MCF 10A (cell line): ENCODE data around the gene MIA. TPM values are rescaled to one million over a fixed set of nuclear protein-coding genes. Genes with fewer than 3 reads are reported as not detected.

ENCODE experiments used
- BruUV-seq: library from RNA; stranded (reverse); fragments of 400-500 nt; replicated peaks from 2 replicates; lab custom pipeline; 2021; lab: Mats Ljungman, UMichigan
- CTCF ChIA-PET: fragments of 300-600 bp; sonication (Branson Sonifier 250); formaldehyde crosslinking; extraction: SDS; loops from one replicate; lab custom pipeline; 2021; ENCODE audit warnings: antibody characterized with exemption, inconsistent platforms; lab: Yijun Ruan, JAX
- POLR2A ChIA-PET: fragments of 300-600, 350-650 bp; sonication (Branson Sonifier 250); formaldehyde crosslinking; extraction: SDS; loops from one replicate; lab custom pipeline; 2020; ENCODE audit warnings: antibody characterized with exemption, inconsistent platforms; lab: Yijun Ruan, JAX
- DNase-seq: peaks from one replicate; pipeline ENCODE4 v3.0.0-alpha.2; 2018; ENCODE audit not compliant: unreplicated experiment
- H3K27ac Mint-ChIP-seq: one replicate; pipeline ENCODE4 v1.8.0; 2022; ENCODE audit warnings: mild to moderate bottlenecking, low read depth, mixed read lengths; ENCODE audit not compliant: unreplicated experiment
- H3K27me3 Mint-ChIP-seq: one replicate; pipeline ENCODE4 v1.8.0; 2022; ENCODE audit warnings: mixed read lengths; ENCODE audit not compliant: insufficient read depth, unreplicated experiment
- H3K36me3 Mint-ChIP-seq: one replicate; pipeline ENCODE4 v1.8.0; 2022; ENCODE audit warnings: mild to moderate bottlenecking, moderate library complexity, mixed read lengths; ENCODE audit not compliant: insufficient read depth, unreplicated experiment
- H3K4me1 Mint-ChIP-seq: one replicate; pipeline ENCODE4 v1.8.0; 2022; ENCODE audit warnings: mixed read lengths; ENCODE audit not compliant: insufficient read depth, unreplicated experiment
- H3K4me3 Mint-ChIP-seq: one replicate; pipeline ENCODE4 v1.8.0; 2022; ENCODE audit warnings: mild to moderate bottlenecking, moderate library complexity, mixed read lengths; ENCODE audit not compliant: unreplicated experiment
- H3K9me3 Mint-ChIP-seq: one replicate; pipeline ENCODE4 v1.8.0; 2022; ENCODE audit warnings: mixed read lengths; ENCODE audit not compliant: unreplicated experiment
- intact Hi-C: fragments of 100-400 bp; cut with micrococcal nuclease; formaldehyde crosslinking; loops from 2 replicates; pipeline ENCODE4 v1.14.1; 2022
- total RNA-seq: library from RNA; stranded (reverse); gene quantifications from 2 replicates; pipeline ENCODE4 v1.2.3, GENCODE V29; 2022
- TF ChIP-seq, protein P1 (sequence below): fragments of 200-600 bp; IDR thresholded peaks from one replicate; pipeline ENCODE4 v1.8.0; 2022; ENCODE audit warnings: antibody characterized with exemption, mild to moderate bottlenecking; ENCODE audit not compliant: unreplicated experiment

The MIA gene
- total RNA-seq, 1 experiment from 2014 or later, result 0.70 TPM

DNA sequence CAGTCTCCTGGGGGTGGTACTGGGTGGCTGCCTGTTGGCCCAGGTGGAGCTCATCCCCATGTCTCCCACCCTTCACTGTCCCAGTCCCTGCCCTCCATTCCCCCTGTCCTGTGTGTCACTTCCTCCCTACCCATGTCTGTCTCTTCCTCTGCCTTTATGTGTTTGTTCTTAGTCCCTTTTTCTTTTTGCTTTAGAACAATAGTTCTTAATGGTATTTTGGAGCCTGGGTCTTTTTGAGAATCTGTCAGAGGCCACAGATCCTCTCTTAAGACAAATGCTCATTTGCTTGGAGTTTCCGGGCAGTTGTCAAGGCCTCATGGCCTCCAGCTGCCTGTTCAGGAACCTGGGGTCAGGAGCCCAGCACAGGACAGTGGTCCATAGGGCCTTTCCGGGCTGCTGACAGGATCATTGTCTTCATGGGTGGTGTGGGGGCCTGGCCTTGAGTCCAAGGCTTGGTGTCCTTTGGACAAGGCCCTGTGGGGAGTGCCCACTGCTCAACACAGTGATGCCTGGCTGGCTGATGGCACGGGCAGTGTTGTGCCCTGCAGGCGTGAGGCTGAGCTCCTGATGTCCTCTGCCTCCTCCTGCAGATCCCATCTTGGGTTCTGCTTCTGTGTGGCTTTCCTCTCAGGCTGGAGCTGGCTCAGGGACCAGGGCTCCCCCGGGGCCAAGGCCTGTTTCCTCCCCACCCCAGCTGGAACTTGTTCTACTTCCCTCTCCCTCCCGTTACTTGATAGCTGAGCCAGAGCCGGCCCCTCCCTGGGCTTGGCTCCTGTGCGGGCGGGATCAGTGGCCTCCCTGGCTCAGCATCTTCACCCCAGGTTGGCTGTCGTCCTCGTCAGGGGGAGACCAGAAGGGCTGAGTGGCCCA lies 27.2 kb downstream of the MIA start:
- Mint-ChIP-seq H3K4me3 (peak overlapping the region; percentile 52), H3K27me3 (no peaks in the 10 kb centered on the region), H3K36me3 (peaks cover 25% of the 10 kb centered on the region), H3K4me1 (peaks cover 54% of the 10 kb centered on the region), H3K9me3 (no peaks in the 10 kb centered on the region), H3K27ac (peak overlapping the region; percentile 17)
- BruUV-seq, result no TSS peak
- intact Hi-C loops, result no loop called here
- ChIA-PET CTCF (interaction anchor here (0.6 kb wide), 1 partner anchor 655 kb away, joined by 3 read pairs; no protein-coding TSS in a partner anchor), POLR2A (interaction anchor here (0.5 to 0.8 kb wide), 5 partner anchors 25 to 506 kb away, joined by 3 to 4 read pairs (median 3); partner anchors contain the start of genes ACTMAP and RAB4B)
- DNase-seq, result no peak
- TF ChIP-seq, protein P1, sequence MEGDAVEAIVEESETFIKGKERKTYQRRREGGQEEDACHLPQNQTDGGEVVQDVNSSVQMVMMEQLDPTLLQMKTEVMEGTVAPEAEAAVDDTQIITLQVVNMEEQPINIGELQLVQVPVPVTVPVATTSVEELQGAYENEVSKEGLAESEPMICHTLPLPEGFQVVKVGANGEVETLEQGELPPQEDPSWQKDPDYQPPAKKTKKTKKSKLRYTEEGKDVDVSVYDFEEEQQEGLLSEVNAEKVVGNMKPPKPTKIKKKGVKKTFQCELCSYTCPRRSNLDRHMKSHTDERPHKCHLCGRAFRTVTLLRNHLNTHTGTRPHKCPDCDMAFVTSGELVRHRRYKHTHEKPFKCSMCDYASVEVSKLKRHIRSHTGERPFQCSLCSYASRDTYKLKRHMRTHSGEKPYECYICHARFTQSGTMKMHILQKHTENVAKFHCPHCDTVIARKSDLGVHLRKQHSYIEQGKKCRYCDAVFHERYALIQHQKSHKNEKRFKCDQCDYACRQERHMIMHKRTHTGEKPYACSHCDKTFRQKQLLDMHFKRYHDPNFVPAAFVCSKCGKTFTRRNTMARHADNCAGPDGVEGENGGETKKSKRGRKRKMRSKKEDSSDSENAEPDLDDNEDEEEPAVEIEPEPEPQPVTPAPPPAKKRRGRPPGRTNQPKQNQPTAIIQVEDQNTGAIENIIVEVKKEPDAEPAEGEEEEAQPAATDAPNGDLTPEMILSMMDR, result no peak

DNA sequence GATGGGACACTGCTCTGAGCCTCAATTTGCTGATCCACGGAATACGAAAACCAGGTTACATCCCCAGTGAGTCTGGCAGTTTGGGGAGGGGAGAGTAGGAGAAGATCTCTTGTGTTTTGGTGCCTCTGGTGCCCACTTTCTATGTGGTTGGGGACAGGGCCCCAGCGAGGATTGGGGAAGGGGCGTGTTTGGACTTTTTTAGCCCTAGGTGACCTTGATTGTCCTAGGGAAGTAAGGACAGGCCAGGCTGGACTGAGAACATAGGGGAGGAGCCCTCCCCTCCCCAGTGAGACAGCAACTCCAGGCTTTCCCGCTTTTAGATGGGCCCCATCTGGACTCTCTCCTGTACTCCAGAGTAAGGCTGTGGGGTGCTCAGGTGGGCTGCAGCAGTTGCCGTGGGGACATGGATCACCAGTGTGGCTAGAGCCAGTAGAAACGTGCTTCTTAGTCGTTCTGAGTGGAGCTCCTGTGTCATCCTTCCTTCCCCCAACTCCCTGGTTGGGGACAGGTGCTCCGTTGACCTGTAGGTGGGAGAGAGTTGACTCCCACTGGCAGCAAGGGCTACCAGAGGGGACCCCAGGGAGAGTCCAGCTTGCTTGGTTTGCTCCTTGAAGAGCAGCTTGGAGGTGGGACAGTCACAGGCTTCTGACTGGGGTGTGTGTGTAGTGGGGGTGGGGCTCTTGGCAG lies 28.0 kb downstream of the MIA start:
- TF ChIP-seq, protein P1, result no peak
- DNase-seq, result no peak
- Mint-ChIP-seq H3K4me3 (no peak overlapping the region), H3K9me3 (no peaks in the 10 kb centered on the region), H3K27ac (peak overlapping the region; percentile 39), H3K4me1 (peaks cover 54% of the 10 kb centered on the region), H3K27me3 (no peaks in the 10 kb centered on the region), H3K36me3 (peaks cover 25% of the 10 kb centered on the region)
- ChIA-PET CTCF (no interaction called here), POLR2A (no interaction called here)
- BruUV-seq, result no TSS peak
- intact Hi-C loops, result no loop called here

DNA sequence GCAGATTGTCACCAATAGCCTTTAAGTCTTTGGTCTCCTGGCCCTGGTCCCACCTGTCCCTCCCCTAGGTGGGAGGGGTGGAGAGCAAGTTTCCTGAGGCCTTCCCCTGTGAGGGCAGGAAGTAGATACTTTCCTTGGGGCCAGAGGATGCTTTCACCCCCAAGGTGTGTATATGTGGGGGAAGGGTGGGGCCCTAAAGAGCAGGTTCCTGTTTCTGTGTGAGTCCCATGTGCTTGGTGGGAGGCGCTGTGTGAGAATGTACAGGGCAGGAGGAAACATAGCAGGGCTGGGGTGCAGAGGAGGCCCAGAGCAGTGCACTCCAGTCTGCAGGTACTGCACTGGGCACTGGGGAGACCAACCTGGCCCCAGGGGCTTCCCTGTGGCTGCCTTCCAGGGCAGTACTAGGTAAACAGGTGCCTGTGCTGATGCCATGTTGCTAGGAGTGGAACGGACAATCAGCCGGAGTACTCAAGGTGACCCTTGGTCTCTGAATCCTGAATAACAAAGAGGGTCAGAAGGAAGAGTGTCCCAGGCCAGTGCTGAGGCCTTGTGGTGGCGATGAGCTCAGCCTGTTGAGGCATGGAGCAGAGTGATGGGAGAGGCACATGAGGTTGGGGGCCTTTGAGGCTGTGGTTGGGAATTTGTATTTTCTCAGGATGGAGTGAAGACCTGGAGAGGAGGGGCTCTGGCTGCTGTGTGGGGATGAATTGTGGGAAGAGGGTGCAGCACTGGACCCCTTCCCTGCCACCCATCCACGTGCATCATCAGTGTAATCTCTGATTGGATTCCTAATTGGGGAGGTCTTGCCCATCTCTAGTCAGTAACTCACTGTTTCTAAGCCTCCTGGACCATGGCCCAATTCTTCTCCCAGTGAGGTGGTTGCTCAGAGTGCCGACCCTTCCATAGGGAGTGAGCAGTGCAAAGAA lies 28.8 kb downstream of the MIA start:
- BruUV-seq, result no TSS peak
- peaks cover 31% of the 10 kb centered on the region for H3K36me3 Mint-ChIP-seq
- H3K27me3 Mint-ChIP-seq, result no peaks in the 10 kb centered on the region
- H3K27ac Mint-ChIP-seq, result peak overlapping the region; percentile 39
- no peaks in the 10 kb centered on the region for H3K9me3 Mint-ChIP-seq
- intact Hi-C loops, result no loop called here
- TF ChIP-seq, protein P1, result no peak
- H3K4me3 Mint-ChIP-seq, result no peak overlapping the region
- ChIA-PET POLR2A (no interaction called here), CTCF (interaction anchor here (0.7 kb wide), 1 partner anchor 404 kb away, joined by 3 read pairs; no protein-coding TSS in a partner anchor)
- peaks cover 52% of the 10 kb centered on the region for H3K4me1 Mint-ChIP-seq
- DNase-seq, result no peak
